Neural progenitor cell (in vitro differentiated cells): Measurements from ENCODE around the gene STX11. TPM values are rescaled to one million over a fixed set of nuclear protein-coding genes. Genes with fewer than 3 reads are reported as not detected.

ENCODE experiments used
- DNase-seq: peaks from one replicate; pipeline ENCODE4 v3.0.0-alpha.2; 2016; ENCODE audit warnings: low spot score
- H2AFZ ChIP-seq: fragments of 200-600 bp; sonication (generic); replicated peaks from 2 replicates; pipeline ENCODE4 v1.6.1; 2016; ENCODE audit warnings: antibody characterized with exemption
- H3F3A ChIP-seq: fragments of 200-600 bp; sonication (generic); 2 replicates; pipeline ENCODE4 v1.6.1; 2016; ENCODE audit warnings: antibody characterized with exemption, low read depth
- H3K27ac ChIP-seq: fragments of 200-600 bp; sonication (generic); 2 replicates; pipeline ENCODE4 v1.5.1; 2016; ENCODE audit warnings: mild to moderate bottlenecking
- H3K27me3 ChIP-seq: fragments of 200-600 bp; sonication (generic); 2 replicates; pipeline ENCODE4 v1.6.1; 2016; ENCODE audit warnings: mild to moderate bottlenecking, moderate library complexity
- H3K36me3 ChIP-seq: fragments of 200-600 bp; sonication (generic); 2 replicates; pipeline ENCODE4 v1.5.1; 2016
- H3K4me1 ChIP-seq: fragments of 200-600 bp; sonication (generic); 2 replicates; pipeline ENCODE4 v1.6.1; 2016; ENCODE audit warnings: mixed run types
- H3K4me2 ChIP-seq: fragments of 200-600 bp; sonication (generic); 2 replicates; pipeline ENCODE4 v1.6.1; 2016
- H3K4me3 ChIP-seq: fragments of 200-600 bp; sonication (generic); 2 replicates; pipeline ENCODE4 v1.5.1; 2016
- H3K79me2 ChIP-seq: fragments of 200-600 bp; sonication (generic); 2 replicates; pipeline ENCODE4 v1.6.1; 2016; ENCODE audit warnings: low read depth
- H3K9ac ChIP-seq: fragments of 200-600 bp; sonication (generic); 2 replicates; pipeline ENCODE4 v1.6.1; 2016
- H3K9me3 ChIP-seq: fragments of 200-600 bp; sonication (generic); 2 replicates; pipeline ENCODE4 v1.5.1; 2016; ENCODE audit warnings: low read depth
- H4K20me1 ChIP-seq: fragments of 200-600 bp; sonication (generic); 2 replicates; pipeline ENCODE4 v1.6.1; 2016; ENCODE audit warnings: low read depth
- H3K27ac Mint-ChIP-seq: 3 replicates; pipeline ENCODE4 v1.8.0; 2021; ENCODE audit warnings: mixed read lengths
- H3K27me3 Mint-ChIP-seq: 2 replicates; pipeline ENCODE4 v1.8.0; 2022; ENCODE audit warnings: low read depth, mild to moderate bottlenecking, inconsistent platforms, moderate library complexity, mixed read lengths; ENCODE audit not compliant: insufficient read depth
- H3K36me3 Mint-ChIP-seq: 3 replicates; pipeline ENCODE4 v1.8.0; 2021; ENCODE audit warnings: mixed read lengths
- H3K4me1 Mint-ChIP-seq: 3 replicates; pipeline ENCODE4 v1.8.0; 2021; ENCODE audit warnings: mixed read lengths
- H3K4me3 Mint-ChIP-seq: 3 replicates; pipeline ENCODE4 v1.8.0; 2021; ENCODE audit warnings: mild to moderate bottlenecking, moderate library complexity, mixed read lengths
- H3K9me3 Mint-ChIP-seq: 3 replicates; pipeline ENCODE4 v1.8.0; 2020; ENCODE audit warnings: mixed read lengths
- CTCF ChIP-seq: fragments of 200-600 bp; sonication (generic); IDR thresholded peaks from 2 replicates; pipeline ENCODE4 v1.5.1; 2017; ENCODE audit warnings: antibody characterized with exemption, mild to moderate bottlenecking
- EZH2 ChIP-seq: fragments of 200-600 bp; sonication (generic); IDR thresholded peaks from 2 replicates; pipeline ENCODE4 v1.6.1; 2017; ENCODE audit warnings: antibody characterized with exemption, mild to moderate bottlenecking, moderate library complexity
- EZH2phosphoT487 ChIP-seq: fragments of 200-600 bp; sonication (generic); IDR thresholded peaks from 2 replicates; pipeline ENCODE4 v1.6.1; 2017; ENCODE audit warnings: antibody characterized with exemption
- total RNA-seq: library from RNA; depleted of rRNA; stranded (reverse); fragments of >200 nt; gene quantifications from 2 replicates; pipeline ENCODE4 v1.2.3, GENCODE V29; 2015; ENCODE audit warnings: low replicate concordance

The STX11 gene
- total RNA-seq, 1 donor from 2014 or later, result not detected

- Histone ChIP-seq H3K9ac (no peak overlapping the region), H3K4me2 (no peak overlapping the region), H3K79me2 (no peaks in the 10 kb centered on the region), H3K4me1 (no peaks in the 10 kb centered on the region), H3K27ac (no peak overlapping the region), H2AFZ (no peak overlapping the region), H3K4me3 (no peak overlapping the region), H4K20me1 (no peaks in the 10 kb centered on the region), H3F3A (no peaks in the 10 kb centered on the region), H3K36me3 (no peaks in the 10 kb centered on the region), H3K27me3 (no peaks in the 10 kb centered on the region), H3K9me3 (no peaks in the 10 kb centered on the region)
- DNase-seq, result no peak
- Mint-ChIP-seq H3K27me3 (no peaks in the 10 kb centered on the region), H3K36me3 (no peaks in the 10 kb centered on the region), H3K4me3 (no peak overlapping the region), H3K27ac (no peak overlapping the region), H3K9me3 (no peaks in the 10 kb centered on the region), H3K4me1 (no peaks in the 10 kb centered on the region)
- no peak for TF ChIP-seq EZH2phosphoT487
- TF ChIP-seq EZH2, result no peak
Measured at GRCh38 chr6:144123421-144123820, 26.9 kb upstream of the STX11 start.

- Mint-ChIP-seq H3K27ac (no peak overlapping the region), H3K9me3 (no peaks in the 10 kb centered on the region)
Measured at GRCh38 chr6:144123836-144124235, 26.5 kb upstream of the STX11 start.

GRCh38 chr6:144127097-144127496 is 23.2 kb upstream of the STX11 start:
- Histone ChIP-seq H2AFZ (no peak overlapping the region), H3F3A (no peaks in the 10 kb centered on the region)
- H3K36me3 Mint-ChIP-seq, result no peaks in the 10 kb centered on the region

More at GRCh38 chr6:144123836-144124235, 26.5 kb upstream of the STX11 start:
- no peaks in the 10 kb centered on the region for H3K4me1 Mint-ChIP-seq
- Histone ChIP-seq H3F3A (no peaks in the 10 kb centered on the region), H2AFZ (no peak overlapping the region), H3K9me3 (no peaks in the 10 kb centered on the region), H3K27me3 (no peaks in the 10 kb centered on the region), H4K20me1 (no peaks in the 10 kb centered on the region), H3K4me1 (no peaks in the 10 kb centered on the region), H3K4me2 (no peak overlapping the region), H3K36me3 (no peaks in the 10 kb centered on the region), H3K27ac (no peak overlapping the region), H3K4me3 (no peak overlapping the region), H3K79me2 (no peaks in the 10 kb centered on the region), H3K9ac (no peak overlapping the region)
- no peak for TF ChIP-seq CTCF
- no peaks in the 10 kb centered on the region for H3K27me3 Mint-ChIP-seq
- H3K36me3 Mint-ChIP-seq, result no peaks in the 10 kb centered on the region
- no peak overlapping the region for H3K4me3 Mint-ChIP-seq
- DNase-seq, result no peak

More at GRCh38 chr6:144127097-144127496, 23.2 kb upstream of the STX11 start:
- Histone ChIP-seq H3K9ac (no peak overlapping the region), H3K27me3 (no peaks in the 10 kb centered on the region), H3K4me1 (no peaks in the 10 kb centered on the region), H3K27ac (no peak overlapping the region), H3K4me3 (no peak overlapping the region), H3K9me3 (no peaks in the 10 kb centered on the region), H3K4me2 (no peak overlapping the region), H4K20me1 (no peaks in the 10 kb centered on the region), H3K79me2 (no peaks in the 10 kb centered on the region), H3K36me3 (no peaks in the 10 kb centered on the region)
- Mint-ChIP-seq H3K4me3 (no peak overlapping the region), H3K4me1 (no peaks in the 10 kb centered on the region), H3K9me3 (no peaks in the 10 kb centered on the region), H3K27ac (no peak overlapping the region), H3K27me3 (peaks cover 2% of the 10 kb centered on the region)
- DNase-seq, result no peak
- TF ChIP-seq EZH2 (no peak), CTCF (no peak), EZH2phosphoT487 (no peak)
